Neutrophil (primary cell): ENCODE measurements around the gene RFC2.

Experiments
- H3K27ac ChIP-seq: fragments of 200-600 bp; sonication (generic); 2 replicates; pipeline ENCODE4 v1.5.1; 2016; ENCODE audit warnings: mild to moderate bottlenecking, moderate library complexity
- H3K27me3 ChIP-seq: fragments of 200-600 bp; sonication (generic); 2 replicates; pipeline ENCODE4 v1.6.0; 2016; ENCODE audit warnings: mild to moderate bottlenecking
- H3K36me3 ChIP-seq: fragments of 200-600 bp; sonication (generic); 2 replicates; pipeline ENCODE4 v1.5.1; 2017
- H3K4me1 ChIP-seq, 2 experiments: fragments of 200-600 bp in 1 of 2; sonication (generic) in 1 of 2; 1 replicate in 1 of 2; 2 replicates in 1 of 2; pipeline versions ENCODE4 v1.5.1 to v1.6.1; 2013 to 2016; ENCODE audit warnings: low read depth in 1 of 2, low read length in 1 of 2, mild to moderate bottlenecking in 1 of 2, moderate library complexity in 1 of 2; ENCODE audit not compliant: control insufficient read depth in 1 of 2, insufficient read depth in 1 of 2
- H3K4me3 ChIP-seq, 2 experiments: fragments of 200-600 bp in 1 of 2; sonication (generic) in 1 of 2; 1 replicate in 1 of 2; 2 replicates in 1 of 2; pipeline ENCODE4 v1.5.1; 2013 to 2016; ENCODE audit warnings: low read depth in 1 of 2, low read length in 1 of 2, mild to moderate bottlenecking in 1 of 2, moderate library complexity in 1 of 2
- H3K9me3 ChIP-seq: fragments of 200-600 bp; sonication (generic); 2 replicates; pipeline ENCODE4 v1.5.1; 2016
- CTCF ChIP-seq: fragments of 200-600 bp; sonication (generic); IDR thresholded peaks from 2 replicates; pipeline ENCODE4 v1.5.1; 2016; ENCODE audit warnings: antibody characterized with exemption

Gene RFC2

GRCh38 chr7:74294191-74294998, 40.2 kb upstream of the RFC2 start:
- peaks cover 10 to 14% of the 10 kb centered on the region in 2 experiments for H3K4me1 ChIP-seq
- H3K27ac ChIP-seq: no peak overlapping the region
- H3K27me3 ChIP-seq: peaks cover 50% of the 10 kb centered on the region
- H3K36me3 ChIP-seq: no peaks in the 10 kb centered on the region
- H3K9me3 ChIP-seq: no peaks in the 10 kb centered on the region
- no peak overlapping the region for H3K4me3 ChIP-seq
- TF ChIP-seq CTCF: no peak

GRCh38 chr7:74293577-74293908, 39.3 kb upstream of the RFC2 start:
- H3K4me1 ChIP-seq: peaks cover 15 to 20% of the 10 kb centered on the region in 2 experiments
- H3K27ac ChIP-seq: no peak overlapping the region
- no peak overlapping the region for H3K4me3 ChIP-seq
- H3K36me3 ChIP-seq: no peaks in the 10 kb centered on the region
- peaks cover 57% of the 10 kb centered on the region for H3K27me3 ChIP-seq
- TF ChIP-seq CTCF: no peak
- H3K9me3 ChIP-seq: no peaks in the 10 kb centered on the region

- no peak overlapping the region for H3K27ac ChIP-seq
- H3K4me3 ChIP-seq: no peak overlapping the region
- H3K4me1 ChIP-seq: peaks cover 15 to 23% of the 10 kb centered on the region in 2 experiments
- H3K9me3 ChIP-seq: no peaks in the 10 kb centered on the region
- TF ChIP-seq CTCF: no peak
- H3K27me3 ChIP-seq: peaks cover 63% of the 10 kb centered on the region
- no peaks in the 10 kb centered on the region for H3K36me3 ChIP-seq
These were observed 38.8 kb upstream of the RFC2 start for GRCh38 chr7:74292757-74293576.

GRCh38 chr7:74291535-74291934, 37.3 kb upstream of the RFC2 start:
- Histone ChIP-seq H3K9me3 (no peaks in the 10 kb centered on the region), H3K36me3 (no peaks in the 10 kb centered on the region), H3K4me1 (peaks cover 15 to 23% of the 10 kb centered on the region in 2 experiments), H3K27me3 (peaks cover 75% of the 10 kb centered on the region), H3K27ac (no peak overlapping the region), H3K4me3 (no peak overlapping the region)
- no peak for TF ChIP-seq CTCF

GRCh38 chr7:74290981-74291441, 36.8 kb upstream of the RFC2 start:
- no peak overlapping the region for H3K4me3 ChIP-seq
- peaks cover 15 to 23% of the 10 kb centered on the region in 2 experiments for H3K4me1 ChIP-seq
- H3K27me3 ChIP-seq: peaks cover 75% of the 10 kb centered on the region
- H3K27ac ChIP-seq: no peak overlapping the region
- no peak for TF ChIP-seq CTCF
- H3K36me3 ChIP-seq: no peaks in the 10 kb centered on the region
- H3K9me3 ChIP-seq: no peaks in the 10 kb centered on the region
